ENCODE results near the gene FAM200B. TPM values are rescaled to one million over a fixed set of nuclear protein-coding genes. Genes with fewer than 3 reads are reported as not detected.

Gene FAM200B
- total RNA-seq, 6 experiments from 2014 or later, result 11.8 to 20.9 (median 16.7) TPM

DNA sequence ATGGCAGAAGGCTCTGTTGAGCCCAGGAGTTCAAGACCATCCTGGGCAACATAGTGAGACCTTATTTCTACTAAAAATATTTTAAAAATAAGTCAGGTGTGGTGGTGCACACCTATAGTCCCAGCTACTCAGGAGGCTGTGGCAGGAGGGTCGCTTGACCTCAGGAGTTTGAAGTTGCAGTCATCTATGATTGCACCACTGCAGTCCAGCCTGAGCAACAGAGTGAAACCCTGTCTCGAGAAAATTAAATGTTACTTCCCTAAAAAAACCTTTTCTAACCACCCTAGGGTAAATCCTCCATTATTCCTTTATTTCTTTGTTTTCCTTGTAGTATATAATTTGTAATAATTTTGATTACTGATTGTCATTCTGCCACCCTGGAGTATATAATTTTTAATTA lies 7.9 kb downstream of the FAM200B start:
- Histone ChIP-seq H3K4me1 (peaks cover 0 to 10% (median 2%) of the 10 kb centered on the region in 4 donors), H3K36me3 (peaks cover 0 to 19% (median 0%) of the 10 kb centered on the region in 4 donors), H3K27ac (peak overlapping the region in 2 of 3 donors; percentile 21 to 33), H3K4me3 (no peak overlapping the region), H3K27me3 (no peaks in the 10 kb centered on the region), H3K9me3 (no peaks in the 10 kb centered on the region)
- intact Hi-C loops (cut with DNase I), result no loop called here
- WGBS (ENCODE audit: insufficient coverage, low coverage, low lambda C conversion rate, missing lambda C conversion rate), result 43% methylated on average over 2 of the region's 2 CpGs
- DNase-seq (no peak), ATAC-seq (peak; percentile 21 to 38 (median 33))
- TF ChIP-seq, protein P1, sequence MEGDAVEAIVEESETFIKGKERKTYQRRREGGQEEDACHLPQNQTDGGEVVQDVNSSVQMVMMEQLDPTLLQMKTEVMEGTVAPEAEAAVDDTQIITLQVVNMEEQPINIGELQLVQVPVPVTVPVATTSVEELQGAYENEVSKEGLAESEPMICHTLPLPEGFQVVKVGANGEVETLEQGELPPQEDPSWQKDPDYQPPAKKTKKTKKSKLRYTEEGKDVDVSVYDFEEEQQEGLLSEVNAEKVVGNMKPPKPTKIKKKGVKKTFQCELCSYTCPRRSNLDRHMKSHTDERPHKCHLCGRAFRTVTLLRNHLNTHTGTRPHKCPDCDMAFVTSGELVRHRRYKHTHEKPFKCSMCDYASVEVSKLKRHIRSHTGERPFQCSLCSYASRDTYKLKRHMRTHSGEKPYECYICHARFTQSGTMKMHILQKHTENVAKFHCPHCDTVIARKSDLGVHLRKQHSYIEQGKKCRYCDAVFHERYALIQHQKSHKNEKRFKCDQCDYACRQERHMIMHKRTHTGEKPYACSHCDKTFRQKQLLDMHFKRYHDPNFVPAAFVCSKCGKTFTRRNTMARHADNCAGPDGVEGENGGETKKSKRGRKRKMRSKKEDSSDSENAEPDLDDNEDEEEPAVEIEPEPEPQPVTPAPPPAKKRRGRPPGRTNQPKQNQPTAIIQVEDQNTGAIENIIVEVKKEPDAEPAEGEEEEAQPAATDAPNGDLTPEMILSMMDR (IDR thresholded peaks at IDR 0.05), result no peak

DNA sequence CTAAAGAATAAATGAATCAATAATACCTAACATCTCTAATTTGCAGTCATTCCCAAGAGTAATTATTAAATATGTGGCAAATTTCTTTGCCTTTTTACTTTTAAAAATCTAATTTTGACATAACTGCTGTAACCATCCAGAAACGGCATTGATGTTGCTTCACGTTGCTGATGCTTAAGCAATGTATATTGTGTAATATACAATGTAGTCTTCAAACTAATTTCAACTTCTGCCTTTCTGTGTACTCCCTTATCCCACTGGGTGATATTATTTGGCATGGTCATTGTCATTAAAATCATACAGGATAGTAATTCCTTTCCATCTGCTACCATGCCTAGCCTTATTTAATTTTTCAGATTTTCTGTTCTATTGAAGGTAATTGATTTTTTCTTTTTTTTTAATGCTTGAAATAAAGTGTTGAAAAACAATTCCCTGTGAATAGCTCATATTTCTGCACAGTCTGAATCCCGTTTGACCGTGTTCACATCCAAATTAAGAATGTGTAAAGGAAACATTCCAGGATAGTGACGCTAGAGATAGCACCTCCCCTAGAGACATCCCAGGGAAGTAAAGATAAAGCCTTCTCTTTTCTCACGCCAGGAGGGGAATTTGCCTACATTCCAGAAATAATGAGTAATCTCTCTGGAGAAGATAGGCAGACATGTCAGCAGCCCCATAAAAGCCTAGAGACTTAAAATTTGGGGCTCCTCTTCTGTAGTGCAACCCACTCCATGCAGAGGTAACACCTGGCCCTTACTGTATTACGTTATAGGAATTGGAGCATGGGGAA lies 8.6 kb downstream of the FAM200B start:
- H3K9me3 ChIP-seq, result no peaks in the 10 kb centered on the region
- peaks cover 0 to 10% (median 2%) of the 10 kb centered on the region in 4 donors for H3K4me1 ChIP-seq
- no peaks in the 10 kb centered on the region for H3K27me3 ChIP-seq
- WGBS (ENCODE audit: insufficient coverage, low coverage, low lambda C conversion rate, missing lambda C conversion rate), result 59% methylated on average over 7 of the region's 7 CpGs
- DNase-seq, result no peak
- peak overlapping the region; percentile 21 to 38 (median 34) for H3K27ac ChIP-seq
- peaks cover 0 to 19% (median 0%) of the 10 kb centered on the region in 4 donors for H3K36me3 ChIP-seq
- peak; percentile 42 to 70 (median 58) for ATAC-seq
- intact Hi-C loops (cut with DNase I), result no loop called here
- no peak for TF ChIP-seq POLR2A (IDR thresholded peaks at IDR 0.05)
- TF ChIP-seq, protein P1 (IDR thresholded peaks at IDR 0.05), result no peak
- no peak overlapping the region for H3K4me3 ChIP-seq

DNA sequence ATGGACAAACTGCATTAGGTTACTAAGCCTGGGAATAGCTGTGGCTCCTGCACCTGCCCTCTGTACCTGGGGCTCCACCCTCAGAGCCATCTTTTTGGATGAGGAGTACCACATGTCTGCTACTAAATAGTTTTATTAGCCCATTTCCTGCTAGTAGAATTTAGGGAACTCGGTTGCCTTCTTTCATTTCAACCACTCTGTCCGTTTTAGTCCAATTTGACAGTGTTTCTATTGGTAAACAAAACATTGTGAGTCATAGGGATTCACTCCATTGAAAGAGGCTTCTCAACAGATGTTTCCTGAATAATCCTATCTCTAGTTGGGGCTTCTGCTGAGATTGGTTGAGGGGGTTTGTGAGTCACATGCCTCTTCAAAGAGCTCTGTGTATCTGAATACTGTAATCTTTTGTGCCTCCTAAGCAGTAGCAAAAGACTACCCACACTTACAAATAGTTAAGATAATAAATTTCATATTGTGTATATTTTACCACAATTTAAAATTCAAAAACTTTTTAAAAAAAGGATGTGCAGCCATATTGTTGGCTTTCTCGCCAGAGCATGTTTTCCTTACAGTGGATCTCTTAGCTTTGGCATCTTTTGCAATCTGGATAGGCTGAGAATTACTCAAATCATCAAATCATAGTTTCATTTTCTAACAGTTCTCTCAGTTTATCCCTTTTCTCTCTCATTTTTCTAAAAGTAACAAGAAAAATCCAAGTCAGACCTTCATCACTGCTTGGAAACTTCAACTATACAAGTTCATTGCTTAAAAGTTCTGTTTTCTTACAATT lies 9.9 kb downstream of the FAM200B start:
- Histone ChIP-seq H3K4me1 (peaks cover 0 to 10% (median 3%) of the 10 kb centered on the region in 4 donors), H3K27ac (peak overlapping the region in 2 of 3 donors; percentile 34 to 38), H3K36me3 (peaks cover 0 to 15% (median 0%) of the 10 kb centered on the region in 4 donors), H3K4me3 (no peak overlapping the region), H3K27me3 (no peaks in the 10 kb centered on the region), H3K9me3 (no peaks in the 10 kb centered on the region)
- intact Hi-C loops (cut with DNase I), result no loop called here
- peak; percentile 54 to 80 (median 64) for ATAC-seq
- DNase-seq, result no peak
- 54% methylated on average over 3 of the region's 3 CpGs for WGBS (ENCODE audit: insufficient coverage, low coverage, low lambda C conversion rate, missing lambda C conversion rate)
- TF ChIP-seq, protein P1 (IDR thresholded peaks at IDR 0.05), result no peak
- no peak for TF ChIP-seq POLR2A (IDR thresholded peaks at IDR 0.05)

DNA sequence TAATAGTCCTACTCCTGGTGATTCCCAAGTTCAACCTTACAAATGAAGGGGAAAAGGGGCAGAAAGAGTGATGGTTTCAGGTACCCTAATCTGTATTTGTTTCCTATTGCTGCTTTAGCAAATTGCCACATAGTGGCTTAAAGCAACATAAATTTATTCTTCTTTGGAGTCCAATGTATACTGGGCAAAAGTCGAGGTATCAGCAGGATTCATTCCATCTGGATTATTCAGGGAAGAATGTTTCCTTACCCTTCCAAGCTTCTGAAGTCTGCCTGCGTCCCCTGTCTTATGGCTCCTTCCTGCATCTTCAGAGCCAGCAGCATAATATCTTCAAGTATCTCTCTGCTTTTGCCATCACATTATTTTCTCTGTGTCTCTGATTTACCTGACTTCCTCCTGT lies 11.0 kb downstream of the FAM200B start:
- TF ChIP-seq, protein P1 (IDR thresholded peaks at IDR 0.05), result no peak
- TF ChIP-seq POLR2A (IDR thresholded peaks at IDR 0.05), result no peak
- Histone ChIP-seq H3K36me3 (peaks cover 0 to 6% (median 0%) of the 10 kb centered on the region in 4 donors), H3K4me1 (peaks cover 0 to 15% (median 5%) of the 10 kb centered on the region in 4 donors), H3K4me3 (no peak overlapping the region), H3K27ac (no peak overlapping the region), H3K27me3 (no peaks in the 10 kb centered on the region), H3K9me3 (no peaks in the 10 kb centered on the region)
- intact Hi-C loops (cut with DNase I), result no loop called here
- no peak for ATAC-seq
- WGBS (ENCODE audit: insufficient coverage, low coverage, low lambda C conversion rate, missing lambda C conversion rate), result 85% methylated on average over 2 of the region's 2 CpGs
- no peak for DNase-seq
